ENCODE data around the gene USP17L15.
"Not testable (repeated sequence)": the region's sequence is repeated elsewhere in the genome, so short reads cannot be mapped to it uniquely, and the experiment has no call there.

The USP17L15 gene
- 0 reads per million in 18 experiments for total RNA-seq

GRCh38 chr4:9234085-9234484 is at the start of gene USP17L15:
TSS of gene USP17L15 (plus strand) at chr4:9234385. CDS start at chr4:9234385, 0 bp downstream.
- not testable (repeated sequence) for DNase-seq

GRCh38 chr4:9210357-9210756 is 23.8 kb upstream of the USP17L15 start, which contains the start of gene USP17L10:
TSS of gene USP17L10 (plus strand) at chr4:9210657. CDS start at chr4:9210657, 0 bp downstream.
- DNase-seq: not testable (repeated sequence)

DNA sequence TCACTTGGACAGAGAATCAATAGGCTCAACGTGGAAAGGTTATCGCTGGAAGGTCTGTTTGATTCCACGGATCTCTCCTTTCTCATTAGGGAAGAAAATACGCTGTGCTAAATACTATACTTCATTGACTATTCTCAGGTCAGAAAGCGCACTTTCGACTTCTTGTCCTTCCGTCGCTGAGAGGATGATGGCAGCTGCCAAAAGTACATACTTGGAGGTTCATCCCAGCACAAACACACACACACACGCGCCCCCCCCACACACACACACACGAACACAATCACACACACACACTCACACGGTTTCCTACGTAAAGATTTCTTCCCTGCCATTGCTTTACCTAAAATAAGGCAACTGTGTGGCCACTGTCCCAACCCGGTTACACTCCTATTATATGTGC is 19.5 kb upstream of the USP17L15 start:
- not testable (repeated sequence) for DNase-seq

- DNase-seq: not testable (repeated sequence)
Observed at GRCh38 chr4:9215105-9215504, 19.1 kb upstream of the USP17L15 start, which contains the start of gene USP17L11. TSS of gene USP17L11 (plus strand) at chr4:9215405. CDS start at chr4:9215405, 0 bp downstream.

DNA sequence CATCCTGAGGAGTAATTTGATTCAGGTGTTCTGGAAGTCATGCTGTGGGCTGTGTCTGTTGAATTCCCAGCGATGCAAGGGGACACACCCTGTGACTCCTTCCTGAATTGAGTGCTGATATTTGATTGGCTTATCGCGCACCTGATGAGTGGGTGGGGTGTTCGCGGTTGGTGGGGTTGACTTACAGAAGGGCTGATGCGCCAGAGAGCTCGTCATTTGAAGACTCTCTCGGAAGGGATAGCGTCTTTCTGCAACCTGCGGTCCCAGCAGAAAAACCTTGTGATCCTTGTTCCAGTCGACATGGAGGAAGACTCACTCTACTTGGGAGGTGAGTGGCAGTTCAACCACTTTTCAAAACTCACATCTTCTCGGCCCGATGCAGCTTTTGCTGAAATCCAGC is 14.3 kb upstream of the USP17L15 start, which contains the start of gene USP17L12:
Gene USP17L12, plus strand, starts transcription at position 301 of the 400 bp plus-strand sequence. Its CDS starts 0 bp downstream, at position 301.
- DNase-seq: not testable (repeated sequence)

DNA sequence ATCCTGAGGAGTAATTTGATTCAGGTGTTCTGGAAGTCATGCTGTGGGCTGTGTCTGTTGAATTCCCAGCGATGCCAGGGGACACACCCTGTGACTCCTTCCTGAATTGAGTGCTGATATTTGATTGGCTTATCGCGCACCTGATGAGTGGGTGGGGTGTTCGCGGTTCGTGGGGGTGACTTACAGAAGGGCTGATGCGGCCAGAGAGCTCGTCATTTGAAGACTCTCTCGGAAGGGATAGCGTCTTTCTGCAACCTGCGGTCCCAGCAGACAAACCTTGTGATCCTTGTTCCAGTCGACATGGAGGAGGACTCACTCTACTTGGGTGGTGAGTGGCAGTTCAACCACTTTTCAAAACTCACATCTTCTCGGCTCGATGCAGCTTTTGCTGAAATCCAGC is 9.6 kb upstream of the USP17L15 start, which contains the start of gene USP17L13:
Gene USP17L13, plus strand, starts transcription at position 301 of the 400 bp plus-strand sequence. Its CDS starts 0 bp downstream, at position 301.
- DNase-seq: not testable (repeated sequence)

DNA sequence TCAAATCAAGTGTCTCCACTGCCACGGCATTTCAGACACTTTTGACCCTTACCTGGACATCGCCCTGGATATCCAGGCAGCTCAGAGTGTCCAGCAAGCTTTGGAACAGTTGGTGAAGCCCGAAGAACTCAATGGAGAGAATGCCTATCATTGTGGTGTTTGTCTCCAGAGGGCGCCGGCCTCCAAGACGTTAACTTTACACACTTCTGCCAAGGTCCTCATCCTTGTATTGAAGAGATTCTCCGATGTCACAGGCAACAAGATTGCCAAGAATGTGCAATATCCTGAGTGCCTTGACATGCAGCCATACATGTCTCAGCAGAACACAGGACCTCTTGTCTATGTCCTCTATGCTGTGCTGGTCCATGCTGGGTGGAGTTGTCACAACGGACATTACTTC is 3.9 kb upstream of the USP17L15 start:
- not testable (repeated sequence) for DNase-seq

DNA sequence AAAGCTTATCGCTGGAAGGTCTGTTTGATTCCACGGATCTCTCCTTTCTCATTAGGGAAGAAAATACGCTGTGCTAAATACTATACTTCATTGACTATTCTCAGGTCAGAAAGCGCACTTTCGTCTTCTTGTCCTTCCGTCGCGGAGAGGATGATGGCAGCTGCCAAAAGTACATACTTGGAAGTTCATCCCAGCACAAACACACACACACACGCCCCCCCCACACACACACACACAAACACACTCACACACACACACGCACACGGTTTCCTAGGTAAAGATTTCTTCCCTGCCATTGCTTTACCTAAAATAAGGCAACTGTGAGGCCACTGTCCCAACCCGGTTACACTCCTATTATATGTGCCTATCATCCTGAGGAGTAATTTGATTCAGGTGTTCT is 4.3 kb downstream of the USP17L15 start:
- DNase-seq: not testable (repeated sequence)

DNA sequence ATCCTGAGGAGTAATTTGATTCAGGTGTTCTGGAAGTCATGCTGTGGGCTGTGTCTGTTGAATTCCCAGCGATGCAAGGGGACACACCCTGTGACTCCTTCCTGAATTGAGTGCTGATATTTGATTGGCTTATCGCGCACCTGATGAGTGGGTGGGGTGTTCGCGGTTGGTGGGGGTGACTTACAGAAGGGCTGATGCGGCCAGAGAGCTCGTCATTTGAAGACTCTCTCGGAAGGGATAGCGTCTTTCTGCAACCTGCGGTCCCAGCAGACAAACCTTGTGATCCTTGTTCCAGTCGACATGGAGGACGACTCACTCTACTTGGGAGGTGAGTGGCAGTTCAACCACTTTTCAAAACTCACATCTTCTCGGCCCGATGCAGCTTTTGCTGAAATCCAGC is 9.4 kb downstream of the USP17L15 start, which contains the start of gene USP17L17:
Gene USP17L17, plus strand, starts transcription at position 301 of the 400 bp plus-strand sequence. Its CDS starts 0 bp downstream, at position 301.
- DNase-seq: not testable (repeated sequence)

- DNase-seq: not testable (repeated sequence)
Observed at GRCh38 chr4:9247953-9248680, 13.9 kb downstream of the USP17L15 start, which contains the start of gene USP17L18. TSS of gene USP17L18 (plus strand) at chr4:9248630. CDS start at chr4:9248630, 0 bp downstream.

GRCh38 chr4:9253078-9253477 is 18.9 kb downstream of the USP17L15 start, which contains the start of gene USP17L19:
TSS of gene USP17L19 (plus strand) at chr4:9253378. CDS start at chr4:9253378, 0 bp downstream.
- DNase-seq: not testable (repeated sequence)

DNA sequence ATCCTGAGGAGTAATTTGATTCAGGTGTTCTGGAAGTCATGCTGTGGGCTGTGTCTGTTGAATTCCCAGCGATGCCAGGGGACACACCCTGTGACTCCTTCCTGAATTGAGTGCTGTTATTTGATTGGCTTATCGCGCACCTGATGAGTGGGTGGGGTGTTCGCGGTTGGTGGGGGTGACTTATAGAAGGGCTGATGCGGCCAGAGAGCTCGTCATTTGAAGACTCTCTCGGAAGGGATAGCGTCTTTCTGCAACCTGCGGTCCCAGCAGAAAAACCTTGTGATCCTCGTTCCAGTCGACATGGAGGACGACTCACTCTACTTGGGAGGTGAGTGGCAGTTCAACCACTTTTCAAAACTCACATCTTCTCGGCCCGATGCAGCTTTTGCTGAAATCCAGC is 23.6 kb downstream of the USP17L15 start, which contains the start of gene USP17L20:
Gene USP17L20, plus strand, starts transcription at position 301 of the 400 bp plus-strand sequence. Its CDS starts 0 bp downstream, at position 301.
- not testable (repeated sequence) for DNase-seq

GRCh38 chr4:9262572-9262971 is 28.4 kb downstream of the USP17L15 start, which contains the start of gene USP17L21:
TSS of gene USP17L21 (plus strand) at chr4:9262872. CDS start at chr4:9262872, 0 bp downstream.
- not testable (repeated sequence) for DNase-seq

DNA sequence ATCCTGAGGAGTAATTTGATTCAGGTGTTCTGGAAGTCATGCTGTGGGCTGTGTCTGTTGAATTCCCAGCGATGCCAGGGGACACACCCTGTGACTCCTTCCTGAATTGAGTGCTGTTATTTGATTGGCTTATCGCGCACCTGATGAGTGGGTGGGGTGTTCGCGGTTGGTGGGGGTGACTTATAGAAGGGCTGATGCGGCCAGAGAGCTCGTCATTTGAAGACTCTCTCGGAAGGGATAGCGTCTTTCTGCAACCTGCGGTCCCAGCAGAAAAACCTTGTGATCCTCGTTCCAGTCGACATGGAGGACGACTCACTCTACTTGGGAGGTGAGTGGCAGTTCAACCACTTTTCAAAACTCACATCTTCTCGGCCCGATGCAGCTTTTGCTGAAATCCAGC is 33.1 kb downstream of the USP17L15 start, which contains the start of gene USP17L22:
Gene USP17L22, plus strand, starts transcription at position 301 of the 400 bp plus-strand sequence. Its CDS starts 0 bp downstream, at position 301.
- DNase-seq: not testable (repeated sequence)

GRCh38 chr4:9271719-9272118 is 37.5 kb downstream of the USP17L15 start:
- not testable (repeated sequence) for DNase-seq
